Adipose tissue (tissue), 3 donors: ENCODE results near the gene METTL25B. TPM values are rescaled to one million over a fixed set of nuclear protein-coding genes. Genes with fewer than 3 reads are reported as not detected.

Source experiments
- H3K27ac ChIP-seq: one replicate; pipeline ENCODE4 v1.5.1; 2013; ENCODE audit warnings: low read depth, low read length
- WGBS, 3 donors: extraction: QIAGEN DNeasy Blood & Tissue Kit; methylation state at CpG; one replicate each; pipeline ENCODE4 v1.1.7; 2013; 5-methylcytosine and 5-hydroxymethylcytosine counted together
- polyA plus RNA-seq, 3 donors: library from polyadenylated mRNA; stranded (reverse); fragments of 200-250 nt; gene quantifications; one replicate each; pipeline ENCODE4 v1.2.3, GENCODE V29; 2013
- donor health status: healthy with polysubstance abuse.
- donor health status: Bipolar disorder and iron deficiency.
- donor health status: healthy.

Gene METTL25B
- polyA plus RNA-seq, 3 donors = 22.7 to 25.4 (median 24.6) TPM

DNA sequence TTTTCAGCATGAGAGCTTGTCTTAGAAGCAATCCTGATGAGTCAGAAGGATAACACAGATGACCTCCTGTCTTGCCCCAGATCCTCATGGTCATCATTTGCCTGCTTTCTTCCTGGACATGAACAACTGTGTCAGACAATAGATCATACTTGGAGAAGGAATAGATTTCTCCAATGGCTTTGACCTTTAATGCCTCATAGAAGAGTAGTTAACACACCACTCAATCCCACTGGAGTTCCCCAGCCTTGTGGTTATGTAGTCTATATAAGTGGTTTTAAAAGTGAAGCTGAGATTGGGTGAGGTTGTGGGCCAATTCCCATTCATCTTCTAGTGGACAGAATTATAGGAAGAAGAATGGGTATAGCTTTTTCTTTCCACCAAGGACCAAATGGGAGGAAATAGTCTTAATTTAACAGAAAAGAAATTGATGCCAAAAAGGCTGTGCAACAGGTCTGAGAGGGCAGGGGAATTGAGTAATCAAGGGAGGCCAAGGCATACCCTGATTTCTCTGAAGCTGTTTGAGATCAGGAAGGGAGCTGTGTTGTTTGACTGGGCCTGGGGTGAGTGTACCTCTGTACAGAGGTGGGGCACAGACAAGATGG lies 53.4 kb downstream of the METTL25B start:
- no peak overlapping the region for H3K27ac ChIP-seq

DNA sequence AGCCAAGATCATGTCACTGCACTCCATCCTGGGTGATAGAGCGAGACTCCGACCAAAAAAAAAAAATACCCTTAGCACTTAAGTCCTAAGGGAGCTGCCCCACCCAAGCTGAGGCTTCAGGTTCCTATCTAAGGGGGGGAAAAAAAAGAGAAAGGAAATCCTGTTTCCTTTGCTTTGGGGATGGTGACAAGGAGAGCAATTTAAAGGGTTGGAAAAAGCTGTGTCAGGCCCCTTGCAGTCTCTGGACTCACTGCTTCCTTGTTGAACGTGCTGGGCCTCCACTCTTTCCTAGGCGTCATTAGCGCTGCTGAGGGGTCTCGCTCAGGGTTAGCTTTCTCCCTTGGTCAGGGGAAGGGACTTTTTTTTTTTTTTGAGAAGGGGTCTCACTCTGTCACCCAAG lies 57.2 kb downstream of the METTL25B start:
- 58 to 84% (median 75%) methylated on average over 6 of the region's 6 CpGs for WGBS, 3 donors
- H3K27ac ChIP-seq = no peak overlapping the region

Other genes starting within 250 kb of the METTL25B start
- 10 to 100 TPM; 13.4 to 28.7 (median 17.4) TPM for gene MEF2D, start 227.7 kb upstream of the METTL25B start, polyA plus RNA-seq
- under 1 TPM; 0.03 to 0.22 (median 0.22) TPM for gene IQGAP3, start 155.9 kb upstream of the METTL25B start, polyA plus RNA-seq
- gene TTC24, start 148.7 kb upstream of the METTL25B start, polyA plus RNA-seq = under 1 TPM in 2 of 3 donors, not detected in 1; 0.10 to 0.17 TPM
- 10 to 100 TPM; 46.5 to 65.9 (median 52.1) TPM for gene NAXE, start 136.7 kb upstream of the METTL25B start, polyA plus RNA-seq
- 10 to 100 TPM; 12.5 to 42.2 (median 29.1) TPM for gene GPATCH4, start 127.0 kb upstream of the METTL25B start, polyA plus RNA-seq
- gene HAPLN2, start 109.1 kb upstream of the METTL25B start, polyA plus RNA-seq = 1 to 10 TPM in 1 of 3 donors, under 1 TPM in 2; 0.24 to 1.6 (median 0.28) TPM
- under 1 TPM; 0.06 to 0.56 (median 0.07) TPM for gene BCAN, start 86.4 kb upstream of the METTL25B start, polyA plus RNA-seq
- 10 to 100 TPM in 2 of 3 donors, 1 to 10 TPM in 1; 3.5 to 38.3 (median 32.1) TPM for gene NES, start 51.1 kb upstream of the METTL25B start, polyA plus RNA-seq
- gene CRABP2, start 22.9 kb upstream of the METTL25B start, polyA plus RNA-seq = 10 to 100 TPM in 1 of 3 donors, 1 to 10 TPM in 1, under 1 TPM in 1; 0.45 to 31.3 (median 3.2) TPM
- 10 to 100 TPM in 2 of 3 donors, 1 to 10 TPM in 1; 9.3 to 17.1 (median 15.7) TPM for gene ISG20L2, start 297 bp downstream of the METTL25B start, polyA plus RNA-seq
- 100 to 1,000 TPM; 104 to 178 (median 151) TPM for gene MRPL24, start 12.6 kb downstream of the METTL25B start, polyA plus RNA-seq
- gene HDGF, start 23.2 kb downstream of the METTL25B start, polyA plus RNA-seq = 100 to 1,000 TPM in 2 of 3 donors, 10 to 100 TPM in 1; 51.7 to 120 (median 116) TPM
- 10 to 100 TPM; 16.6 to 38.7 (median 35.8) TPM for gene PRCC, start 39.1 kb downstream of the METTL25B start, polyA plus RNA-seq
- gene SH2D2A, start 88.4 kb downstream of the METTL25B start, polyA plus RNA-seq = 1 to 10 TPM in 2 of 3 donors, under 1 TPM in 1; 0.75 to 6.1 (median 3.0) TPM
- gene INSRR, start 130.6 kb downstream of the METTL25B start, polyA plus RNA-seq = under 1 TPM; 0.07 to 0.39 (median 0.11) TPM
- gene NTRK1, start 132.4 kb downstream of the METTL25B start, polyA plus RNA-seq = 1 to 10 TPM in 2 of 3 donors, under 1 TPM in 1; 0.40 to 4.0 (median 1.8) TPM
- gene PEAR1, start 165.2 kb downstream of the METTL25B start, polyA plus RNA-seq = 10 to 100 TPM in 2 of 3 donors, 1 to 10 TPM in 1; 3.3 to 14.3 (median 11.6) TPM
- gene LRRC71, start 192.2 kb downstream of the METTL25B start, polyA plus RNA-seq = 1 to 10 TPM in 1 of 3 donors, under 1 TPM in 2; 0.03 to 1.6 (median 0.16) TPM